GM21723 (cell line): ENCODE data around the gene KCNG2.

Source experiments
- ATAC-seq: cut with Tn5 transposase; IDR thresholded peaks from one replicate; pipeline ENCODE4 v1.9.1; 2021; ENCODE audit warnings: mild to moderate bottlenecking, moderate library complexity; ENCODE audit not compliant: unreplicated experiment

KCNG2 gene

DNA sequence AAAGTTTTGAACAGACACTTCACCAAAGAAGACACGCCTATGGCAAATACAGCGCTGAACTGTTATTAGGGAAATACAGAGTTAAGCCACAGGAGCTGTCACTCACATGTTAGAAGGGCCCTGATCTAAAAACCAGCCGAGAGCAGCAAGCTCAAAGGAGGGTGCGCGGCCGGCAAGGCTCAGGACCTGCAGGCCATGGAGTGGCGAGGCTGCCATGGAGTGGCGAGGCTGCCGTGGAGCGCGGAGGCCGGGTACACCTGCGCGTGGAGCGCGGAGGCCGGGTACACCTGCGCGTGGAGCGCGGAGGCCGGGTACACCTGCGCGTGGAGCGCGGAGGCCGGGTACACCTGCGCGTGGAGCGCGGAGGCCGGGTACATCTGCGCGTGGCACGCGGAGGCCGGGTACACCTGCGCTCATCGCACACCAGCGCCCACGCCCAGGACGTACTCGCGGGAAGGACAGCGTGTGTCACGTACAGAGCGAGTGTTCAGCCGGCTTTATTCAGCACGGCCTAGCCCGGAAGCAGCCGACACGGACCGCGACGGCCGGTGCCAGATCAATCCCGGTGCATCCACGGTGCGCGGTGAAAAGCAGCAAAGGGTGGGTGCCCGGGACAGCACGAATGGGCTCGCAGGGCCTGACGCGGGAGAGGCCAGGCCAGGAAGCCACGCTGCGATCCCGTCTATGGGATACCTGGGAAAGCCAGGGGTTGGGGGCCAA is 84.9 kb downstream of the KCNG2 start:
- ATAC-seq: no peak

DNA sequence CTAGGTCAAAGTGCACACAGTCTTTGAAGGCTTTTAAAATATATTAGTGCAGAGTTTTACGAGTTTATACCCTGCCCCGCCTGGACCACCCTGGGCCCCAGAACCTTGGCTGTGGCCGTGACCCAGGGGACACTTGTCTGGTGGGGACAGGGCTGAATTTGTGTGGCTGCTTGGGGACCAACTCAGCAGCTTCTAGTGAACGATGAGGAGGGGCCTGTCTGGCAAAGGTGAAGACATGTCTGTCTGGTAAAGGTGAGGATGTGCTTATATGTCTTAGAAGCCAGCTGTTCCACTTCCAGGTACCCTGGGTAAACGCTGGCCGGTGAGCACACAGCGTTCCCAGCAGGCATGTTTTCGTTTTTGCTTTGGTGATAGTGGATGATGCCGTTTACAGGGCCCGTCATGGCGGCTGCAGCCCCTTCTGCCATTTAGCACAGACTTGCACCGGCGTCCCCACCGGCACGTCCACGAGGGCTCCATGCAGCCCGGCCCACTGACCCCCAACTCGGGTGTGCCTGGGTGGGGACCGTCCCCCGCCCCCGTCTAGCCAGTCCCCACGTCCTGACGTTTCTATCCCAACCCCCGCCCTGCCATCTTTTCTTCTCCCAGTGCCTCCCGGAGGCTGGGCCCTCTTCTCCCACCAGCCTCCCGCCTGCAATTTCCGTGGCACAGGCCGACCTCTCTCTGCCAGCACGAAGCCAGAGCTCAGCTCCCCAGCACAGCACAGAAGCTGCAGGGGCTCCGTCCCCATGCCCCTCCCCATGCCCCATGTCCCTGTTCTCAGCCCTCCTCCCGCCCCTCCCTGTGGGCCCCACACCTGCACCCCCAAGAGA is 85.9 kb downstream of the KCNG2 start:
- ATAC-seq: no peak

DNA sequence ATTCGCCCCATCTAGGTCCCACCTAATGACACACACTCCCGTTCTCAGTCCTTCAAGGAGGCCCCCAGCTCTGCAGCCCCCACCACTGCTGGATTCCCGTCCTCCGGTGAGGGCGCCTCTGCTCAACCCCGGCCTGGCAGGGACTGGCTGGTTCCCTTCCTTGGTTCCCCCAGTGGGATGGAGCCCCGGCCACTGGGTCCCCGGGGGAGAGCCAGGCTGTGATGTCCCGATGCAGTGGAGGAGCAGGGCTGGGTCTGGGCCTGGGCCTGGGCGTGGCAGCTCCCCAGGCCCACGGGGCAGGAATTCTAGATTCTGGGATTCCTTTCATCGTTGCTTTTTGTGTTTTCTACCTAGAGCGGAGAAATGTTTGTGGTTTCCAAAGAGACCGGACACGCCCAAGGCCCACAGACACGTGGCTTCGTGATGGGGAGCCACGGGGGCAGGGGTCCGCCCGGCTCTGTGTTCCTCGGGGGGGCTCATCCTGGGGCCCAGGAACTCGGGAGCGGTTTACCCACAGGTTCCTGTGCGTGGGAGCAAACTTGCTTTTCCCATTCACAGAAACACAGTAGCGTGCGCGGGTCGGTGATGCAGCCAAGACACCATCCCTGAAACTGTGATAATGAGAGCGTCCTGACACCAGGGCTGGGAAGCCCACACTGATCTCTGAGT is 86.7 kb downstream of the KCNG2 start:
- ATAC-seq: no peak

DNA sequence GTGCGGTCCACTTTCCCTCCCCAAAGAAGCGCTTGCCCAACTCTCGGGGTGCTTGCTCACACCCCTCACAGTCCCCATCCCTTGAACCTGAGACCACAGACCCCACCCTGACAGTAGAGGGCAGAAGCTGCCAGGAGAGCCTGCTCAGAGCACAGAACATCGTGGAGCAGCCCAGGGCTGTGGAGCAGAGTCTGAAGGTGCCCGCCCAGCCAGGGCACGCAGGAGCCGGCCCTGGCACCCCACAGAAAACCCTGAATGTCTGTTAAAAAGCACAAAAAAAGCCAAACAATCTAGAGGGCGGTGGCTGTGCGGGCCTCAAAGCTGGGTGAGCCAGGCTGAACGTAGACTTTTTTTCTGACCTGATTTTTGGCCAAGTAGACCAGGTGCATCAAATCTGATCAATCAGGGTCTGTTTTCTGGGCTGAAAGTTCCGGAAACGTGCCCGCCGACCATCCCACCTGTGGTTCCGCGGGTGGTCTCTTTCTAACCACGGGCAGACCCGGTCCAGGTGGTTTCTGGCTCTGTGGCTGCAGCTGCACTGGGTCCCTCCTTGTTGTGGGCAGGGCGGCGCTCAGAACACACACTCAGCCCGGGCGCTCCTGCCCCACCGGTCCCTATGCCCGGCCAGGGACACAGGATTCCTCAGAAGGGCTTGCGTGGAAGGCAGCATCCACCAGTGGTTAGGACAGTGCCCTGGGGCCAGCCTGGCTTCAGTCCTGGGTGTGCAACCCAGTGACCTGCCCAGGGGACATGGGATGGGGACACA is 87.4 kb downstream of the KCNG2 start:
- ATAC-seq: no peak

DNA sequence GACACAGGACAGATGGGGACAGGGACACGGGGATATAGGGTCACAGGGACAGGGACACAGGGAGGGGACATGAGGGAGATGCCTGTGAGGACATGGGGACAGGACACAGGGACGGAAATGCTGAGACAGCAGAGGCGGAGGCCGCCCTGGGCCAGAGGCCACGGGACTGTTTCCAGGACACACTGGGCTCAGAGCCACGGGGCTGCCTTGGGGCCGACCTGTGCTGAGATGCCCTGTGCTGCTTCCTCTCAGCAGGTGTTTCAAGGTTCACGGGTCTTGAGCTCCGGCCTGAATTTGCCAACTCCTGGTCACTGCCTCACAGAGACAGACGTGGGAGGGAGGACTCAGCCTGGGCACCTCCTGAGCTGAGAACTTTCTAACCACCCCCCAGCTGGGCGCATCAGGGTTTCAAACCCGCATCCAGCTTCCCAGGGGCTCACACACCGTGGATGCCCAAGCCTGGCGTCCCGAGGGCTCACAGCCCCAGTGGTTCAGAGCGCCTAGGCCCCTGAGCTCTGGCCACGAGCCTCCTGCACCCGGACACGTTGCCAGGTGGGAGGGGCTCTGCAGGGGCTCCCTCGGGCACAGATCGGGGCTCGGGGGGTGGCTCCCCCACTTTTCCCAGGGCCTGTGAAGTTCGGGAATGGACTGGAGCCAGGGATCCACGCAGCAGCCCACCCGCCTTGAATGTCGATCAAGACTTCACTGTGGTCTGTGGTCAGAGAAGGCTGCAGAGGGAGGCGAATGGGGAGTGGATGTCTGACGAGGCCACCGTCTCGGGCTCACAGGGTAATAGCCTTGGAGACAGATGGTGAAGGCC is 89.7 kb downstream of the KCNG2 start:
- ATAC-seq: no peak

DNA sequence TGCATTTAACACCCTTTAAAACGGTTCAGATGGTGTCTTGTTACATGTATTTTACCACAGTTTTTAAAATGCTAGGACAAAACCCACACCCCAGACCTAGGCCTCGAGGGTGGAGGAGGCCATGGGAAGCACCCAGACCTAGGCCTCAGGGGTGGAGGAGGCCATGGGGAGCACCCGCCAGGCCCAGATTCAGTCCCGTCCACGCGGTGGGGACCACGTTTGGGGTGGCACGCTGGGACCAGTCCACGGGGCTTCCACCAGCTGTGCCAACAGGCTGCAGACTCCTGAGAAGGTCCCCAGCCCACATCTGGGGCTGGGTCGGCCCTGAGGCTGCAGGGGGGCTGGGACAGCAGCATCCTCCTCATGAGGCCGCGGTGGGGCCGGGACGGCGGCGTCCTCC is 90.3 kb downstream of the KCNG2 start:
- ATAC-seq: no peak

DNA sequence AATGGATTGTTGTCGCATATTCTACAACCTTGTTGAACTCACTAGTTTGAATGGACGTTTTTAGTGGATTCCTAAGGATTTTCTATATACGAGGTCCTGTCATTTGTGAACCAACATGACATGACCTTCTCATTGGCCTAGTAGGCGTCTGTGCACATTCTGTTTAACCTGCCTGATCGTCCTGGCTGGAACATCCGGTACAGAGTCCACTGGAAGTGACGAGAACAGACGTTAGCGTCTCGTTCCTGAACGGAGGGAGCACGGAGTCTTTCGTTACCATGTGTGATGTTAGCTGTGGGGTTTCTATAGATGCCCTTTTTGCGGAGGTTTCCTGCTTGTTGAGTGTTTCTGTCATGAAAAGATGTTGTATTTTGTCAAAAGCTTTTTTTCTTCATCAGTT is 91.8 kb downstream of the KCNG2 start:
- no peak for ATAC-seq

DNA sequence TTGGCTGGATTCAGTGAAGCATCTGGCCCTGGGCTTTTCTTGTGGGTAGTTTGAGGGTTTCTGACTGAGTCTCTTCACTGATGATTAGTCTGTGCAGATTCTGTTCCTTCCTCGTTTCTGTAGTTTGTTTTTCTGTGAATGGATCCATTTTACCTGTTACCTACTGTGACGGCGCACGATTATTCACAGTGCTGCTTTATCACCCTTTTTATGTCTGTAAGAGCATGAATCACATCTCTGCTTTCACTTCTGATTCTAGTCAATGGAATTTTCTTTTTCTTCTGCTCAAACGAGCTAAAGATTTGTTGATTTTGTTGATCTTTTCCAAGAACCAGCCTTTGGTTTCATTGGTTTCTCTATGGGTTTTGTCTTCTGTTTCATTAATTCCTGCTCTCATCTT is 92.9 kb downstream of the KCNG2 start:
- ATAC-seq: no peak

DNA sequence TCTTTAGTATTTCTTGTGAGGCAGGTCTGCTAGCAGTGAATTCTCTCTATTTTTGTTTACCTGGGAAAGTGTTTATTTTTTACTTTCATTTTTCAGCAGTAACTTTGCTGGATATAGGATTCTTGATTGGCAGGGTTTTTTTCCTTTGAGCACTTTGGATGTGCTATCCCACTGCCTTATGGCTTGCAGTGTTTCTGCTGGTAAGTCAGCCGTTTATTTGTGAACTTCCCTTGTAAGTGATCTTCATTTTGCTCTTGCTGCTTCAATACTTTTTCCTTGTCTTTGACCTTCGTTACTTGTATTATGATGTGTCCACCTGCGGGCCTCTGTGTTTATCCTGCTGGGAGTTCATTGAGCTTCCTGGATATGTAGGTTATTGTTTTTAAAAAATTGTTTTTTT is 99.0 kb downstream of the KCNG2 start:
- no peak for ATAC-seq

DNA sequence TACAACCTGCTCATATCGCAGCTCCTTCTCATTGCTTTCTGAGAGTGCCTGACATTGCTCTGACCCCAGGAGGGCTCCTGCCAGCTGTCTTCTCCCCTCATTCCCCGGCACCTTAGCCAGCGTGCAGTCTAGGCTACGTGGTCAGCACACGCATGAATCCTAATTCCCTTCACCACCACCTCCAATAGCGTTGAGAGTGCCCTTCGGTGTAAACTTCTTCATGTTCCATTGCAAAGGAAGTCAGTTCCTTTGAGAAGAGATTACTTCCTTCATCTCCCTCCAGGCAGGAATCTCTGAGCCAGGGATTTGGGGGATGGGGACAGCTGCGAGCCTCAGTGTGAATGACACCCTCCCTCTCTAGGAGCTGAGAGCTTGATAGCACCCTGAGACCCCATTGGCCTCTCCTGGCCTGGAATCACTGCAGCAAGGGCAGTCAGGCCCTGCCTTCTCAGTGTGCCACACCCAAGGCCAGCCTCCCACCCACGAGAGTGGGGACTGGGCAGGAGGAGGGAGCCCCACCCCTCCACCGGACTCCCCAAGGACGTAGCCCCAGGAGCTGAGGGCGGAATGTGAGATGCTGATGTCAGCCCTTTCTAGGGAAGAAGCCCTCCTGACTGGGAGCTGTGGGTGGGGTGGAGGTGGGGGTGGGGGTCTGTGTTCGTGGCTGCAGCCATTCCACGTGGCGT is 100.3 kb downstream of the KCNG2 start:
- ATAC-seq: no peak

DNA sequence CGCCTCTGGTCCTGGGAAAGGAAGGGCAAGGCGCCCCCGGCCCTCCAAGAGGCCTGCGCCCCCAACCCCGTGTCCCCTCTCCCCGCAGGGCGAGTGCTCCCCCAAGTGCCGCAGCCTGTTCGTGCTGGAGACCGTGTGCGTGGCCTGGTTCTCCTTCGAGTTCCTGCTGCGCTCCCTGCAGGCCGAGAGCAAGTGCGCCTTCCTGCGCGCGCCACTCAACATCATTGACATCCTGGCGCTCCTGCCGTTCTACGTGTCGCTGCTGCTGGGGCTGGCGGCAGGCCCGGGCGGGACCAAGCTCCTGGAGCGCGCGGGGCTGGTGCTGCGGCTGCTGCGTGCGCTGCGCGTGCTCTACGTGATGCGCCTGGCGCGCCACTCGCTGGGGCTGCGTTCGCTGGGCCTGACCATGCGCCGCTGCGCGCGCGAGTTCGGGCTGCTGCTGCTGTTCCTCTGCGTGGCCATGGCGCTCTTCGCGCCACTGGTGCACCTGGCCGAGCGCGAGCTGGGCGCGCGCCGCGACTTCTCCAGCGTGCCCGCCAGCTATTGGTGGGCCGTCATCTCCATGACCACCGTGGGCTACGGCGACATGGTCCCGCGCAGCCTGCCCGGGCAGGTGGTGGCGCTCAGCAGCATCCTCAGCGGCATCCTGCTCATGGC is 101.3 kb downstream of the KCNG2 start:
- ATAC-seq: no peak

DNA sequence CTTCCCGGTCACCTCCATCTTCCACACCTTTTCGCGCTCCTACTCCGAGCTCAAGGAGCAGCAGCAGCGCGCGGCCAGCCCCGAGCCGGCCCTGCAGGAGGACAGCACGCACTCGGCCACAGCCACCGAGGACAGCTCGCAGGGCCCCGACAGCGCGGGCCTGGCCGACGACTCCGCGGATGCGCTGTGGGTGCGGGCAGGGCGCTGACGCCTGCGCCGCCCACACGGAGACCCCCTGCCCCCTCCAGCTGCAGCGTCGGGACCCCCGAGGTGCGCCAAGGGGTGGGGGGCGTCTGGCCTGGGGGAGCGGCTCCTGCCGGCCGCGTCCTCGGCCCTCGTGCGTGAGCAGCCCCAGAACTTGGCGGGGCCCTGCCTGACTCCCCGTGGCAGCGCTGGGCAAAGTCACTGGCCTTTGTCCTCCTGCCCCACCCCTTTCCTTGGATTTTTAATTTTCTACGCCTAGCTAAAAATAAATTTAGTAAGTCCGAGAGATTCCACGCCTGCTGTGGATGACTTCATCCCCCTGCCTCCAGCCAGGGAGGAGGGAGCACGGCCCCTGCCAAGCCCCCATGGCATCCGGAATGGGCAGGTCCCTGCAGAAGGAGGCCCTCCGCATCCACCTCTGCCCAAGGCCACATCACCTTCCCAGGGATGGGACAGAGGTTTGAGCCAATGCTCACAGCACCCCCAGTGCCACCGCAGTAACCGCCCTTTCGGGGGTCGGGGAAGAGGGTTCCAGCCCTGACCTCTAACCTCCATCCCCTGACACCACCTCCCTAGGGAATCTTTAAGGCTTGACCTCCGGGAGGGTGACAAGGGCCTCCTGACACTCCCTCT is 102.1 kb downstream of the KCNG2 start:
- ATAC-seq: no peak

DNA sequence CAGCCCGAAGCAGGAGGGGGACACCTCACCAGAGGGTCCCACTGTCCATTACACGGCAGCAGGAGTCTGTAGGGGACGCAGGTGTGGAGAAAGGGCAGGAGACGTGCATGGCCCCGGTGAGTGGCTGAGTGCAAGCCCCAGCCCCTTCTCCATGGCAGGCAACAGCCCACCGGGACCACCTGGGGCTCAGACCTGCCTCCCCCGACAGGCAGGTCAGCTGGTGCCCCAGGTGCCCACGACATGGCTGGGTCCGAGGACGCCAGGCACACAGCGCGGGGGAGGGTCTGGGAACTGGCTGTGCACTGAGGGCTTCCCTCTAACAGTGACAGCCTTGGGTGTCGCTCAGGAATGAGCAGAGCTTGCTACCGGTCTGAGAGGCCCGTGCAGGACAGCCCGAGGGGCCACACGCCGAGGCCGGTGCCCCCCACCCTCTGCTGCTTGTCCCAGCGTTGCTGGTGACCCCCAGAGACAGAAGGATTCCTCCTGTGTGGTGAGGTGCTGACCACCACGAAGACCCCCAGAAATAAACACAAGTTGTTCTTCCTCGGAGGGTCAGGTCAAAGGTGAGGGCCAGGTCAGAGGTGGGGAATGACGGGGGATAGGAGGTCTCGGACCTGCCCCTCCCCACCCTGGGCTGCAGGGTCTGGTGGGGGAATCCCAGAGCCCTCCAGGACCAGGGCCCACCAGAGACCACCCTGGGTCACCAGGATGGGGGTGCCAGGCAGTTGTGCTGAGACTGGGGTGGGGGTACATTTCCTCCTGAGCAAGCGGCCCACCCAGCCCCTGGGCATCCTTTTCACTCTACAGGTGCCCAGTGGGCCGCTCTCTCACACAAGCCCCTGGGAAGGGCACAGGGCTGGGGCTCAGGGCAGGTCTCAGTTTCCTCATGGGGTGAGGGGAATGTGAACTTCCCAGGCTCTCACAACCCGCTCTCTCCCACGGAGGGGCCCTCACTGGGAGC is 103.2 kb downstream of the KCNG2 start:
- no peak for ATAC-seq

DNA sequence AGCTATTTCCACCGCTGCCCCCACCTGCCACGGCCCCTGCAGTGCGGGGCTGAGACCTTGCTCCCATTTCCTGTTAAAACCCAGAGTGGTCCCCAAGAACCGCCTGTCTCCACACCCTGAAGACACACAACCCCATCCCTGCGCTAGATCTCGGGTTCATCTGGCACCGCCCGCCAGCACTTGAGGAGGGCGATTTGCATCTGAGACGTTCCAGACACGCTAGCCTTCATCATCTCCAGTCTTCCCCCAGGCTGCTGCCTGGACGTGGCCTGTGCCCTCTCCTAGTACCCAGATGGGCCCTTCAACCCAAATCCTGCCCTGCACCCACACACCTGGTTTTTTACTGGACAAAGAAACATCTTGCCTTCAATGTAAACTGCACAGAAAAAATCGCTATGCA is 103.9 kb downstream of the KCNG2 start:
- ATAC-seq: no peak

DNA sequence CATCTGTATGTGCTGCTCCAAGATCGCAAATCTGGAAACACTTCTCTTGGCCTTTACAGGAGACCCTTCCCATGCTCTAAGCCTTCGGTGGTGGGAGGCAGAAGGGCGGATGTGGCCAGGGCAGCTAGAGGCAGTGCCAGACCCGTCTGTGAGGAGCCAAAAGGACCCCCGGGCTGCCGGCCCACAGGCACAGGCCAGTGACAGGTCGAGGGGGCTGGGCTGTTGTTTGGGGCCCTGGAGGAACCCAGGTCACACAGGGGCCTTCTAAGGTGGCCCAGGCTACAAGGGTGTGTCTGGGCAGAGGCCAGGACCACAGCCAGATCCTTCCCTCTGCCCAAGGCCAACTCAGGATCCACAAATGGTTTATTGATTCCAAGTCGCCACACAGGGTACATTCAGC is 104.3 kb downstream of the KCNG2 start:
- no peak for ATAC-seq

DNA sequence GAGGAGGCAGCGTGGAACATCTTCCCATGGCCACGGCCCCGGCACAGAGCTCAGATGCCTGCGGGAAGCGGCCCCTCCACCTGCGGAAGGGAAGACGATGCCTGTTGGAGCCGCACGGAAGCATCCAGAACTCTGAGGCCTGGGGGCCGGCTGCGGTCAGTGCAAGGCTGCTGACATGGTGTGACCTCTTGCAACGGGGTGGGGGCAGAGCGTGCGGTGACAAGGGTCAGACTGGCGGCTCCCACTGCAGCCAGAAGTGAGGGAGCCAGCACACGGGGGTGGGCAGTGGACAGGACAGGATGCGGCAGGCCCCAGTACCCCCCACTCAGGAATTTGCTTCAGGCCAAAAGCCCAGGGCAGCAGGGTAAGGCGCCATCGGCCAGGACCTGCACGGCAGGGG is 104.9 kb downstream of the KCNG2 start:
- ATAC-seq: no peak

DNA sequence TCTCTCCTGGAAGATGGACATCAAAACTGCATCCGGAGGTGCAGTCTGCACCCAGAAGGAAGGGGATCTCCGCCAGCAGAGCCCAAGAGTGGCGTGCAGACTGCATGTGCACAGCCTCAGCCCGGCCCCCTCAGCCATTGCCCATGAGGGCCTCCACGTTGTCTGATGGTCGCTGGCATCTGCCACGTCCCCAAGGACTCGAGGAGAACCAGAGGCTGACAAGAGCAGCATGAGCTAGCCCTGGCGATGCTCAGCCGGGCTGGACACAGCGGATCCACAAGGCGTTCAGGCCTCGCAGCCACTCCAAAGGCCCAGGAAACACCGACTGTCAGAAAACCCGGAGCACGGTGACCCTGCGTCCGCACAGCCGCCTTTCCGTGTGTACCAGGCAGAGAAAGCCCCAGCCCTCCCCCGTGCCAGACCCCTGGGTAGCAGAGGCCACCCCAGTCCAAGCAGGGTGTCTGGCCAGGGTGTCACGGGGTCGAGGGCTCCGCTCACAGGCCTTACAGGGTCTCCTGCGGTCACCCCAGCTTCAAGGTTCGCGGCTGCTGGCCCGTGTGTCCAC is 105.4 kb downstream of the KCNG2 start:
- no peak for ATAC-seq
